ENCODE data around the gene ZNF595.

ZNF595 gene

GRCh38 chr4:125091-125771, 72.1 kb downstream of the ZNF595 start:
- H3K4me1 ChIP-seq (ENCODE audit: insufficient read depth, insufficient read length) = no peaks in the 10 kb centered on the region
- H3K4me3 ChIP-seq (ENCODE audit: insufficient read length, low read depth) = peak overlapping the region; percentile 98
- H3K27me3 ChIP-seq (ENCODE audit: insufficient read depth, insufficient read length) = no peaks in the 10 kb centered on the region
- peak overlapping the region; percentile 100 for H3K9ac ChIP-seq (ENCODE audit: insufficient read length, low read depth)
- peaks cover 9% of the 10 kb centered on the region; the same call in 1 of the 2 replicates for H3K9me3 ChIP-seq (ENCODE audit: insufficient read depth, low read length)
- DNase-seq (ENCODE audit: low read depth, low spot score) = no peak
- TF ChIP-seq ZNF274 (IDR thresholded peaks at IDR 0.05; ENCODE audit: low read depth, low read length) = no peak
- TF ChIP-seq SUZ12 (IDR thresholded peaks at IDR 0.05; ENCODE audit: extremely low read depth, insufficient read depth, insufficient read length) = no peak
- TF ChIP-seq YY1 (IDR thresholded peaks at IDR 0.05; ENCODE audit: insufficient read depth, insufficient read length) = no peak
- H3K36me3 ChIP-seq (ENCODE audit: insufficient read depth, insufficient read length, low read length) = peaks cover 19% of the 10 kb centered on the region

GRCh38 chr4:125833-126232, 72.7 kb downstream of the ZNF595 start:
- no peaks in the 10 kb centered on the region for H3K27me3 ChIP-seq (ENCODE audit: insufficient read depth, insufficient read length)
- DNase-seq (ENCODE audit: low read depth, low spot score) = no peak
- H3K9ac ChIP-seq (ENCODE audit: insufficient read length, low read depth) = peak overlapping the region; percentile 100
- H3K4me1 ChIP-seq (ENCODE audit: insufficient read depth, insufficient read length) = no peaks in the 10 kb centered on the region
- peak overlapping the region; percentile 98 for H3K4me3 ChIP-seq (ENCODE audit: insufficient read length, low read depth)
- H3K36me3 ChIP-seq (ENCODE audit: insufficient read depth, insufficient read length, low read length) = peaks cover 19% of the 10 kb centered on the region
- peaks cover 9% of the 10 kb centered on the region; the same call in 1 of the 2 replicates for H3K9me3 ChIP-seq (ENCODE audit: insufficient read depth, low read length)
- TF ChIP-seq YY1 (IDR thresholded peaks at IDR 0.05; ENCODE audit: insufficient read depth, insufficient read length) = no peak
- TF ChIP-seq ZNF274 (IDR thresholded peaks at IDR 0.05; ENCODE audit: low read depth, low read length) = no peak
- no peak for TF ChIP-seq SUZ12 (IDR thresholded peaks at IDR 0.05; ENCODE audit: extremely low read depth, insufficient read depth, insufficient read length)

GRCh38 chr4:132483-132882, 79.4 kb downstream of the ZNF595 start:
- Histone ChIP-seq H3K36me3 (ENCODE audit: insufficient read depth, insufficient read length, low read length) (peaks cover 42% of the 10 kb centered on the region), H3K4me1 (ENCODE audit: insufficient read depth, insufficient read length) (no peaks in the 10 kb centered on the region), H3K9ac (ENCODE audit: insufficient read length, low read depth) (no peak overlapping the region), H3K9me3 (ENCODE audit: insufficient read depth, low read length) (peaks cover 25% of the 10 kb centered on the region), H3K27me3 (ENCODE audit: insufficient read depth, insufficient read length) (no peaks in the 10 kb centered on the region), H3K4me3 (ENCODE audit: insufficient read length, low read depth) (no peak overlapping the region)
- DNase-seq (ENCODE audit: low read depth, low spot score) = no peak
- TF ChIP-seq SUZ12 (IDR thresholded peaks at IDR 0.05; ENCODE audit: extremely low read depth, insufficient read depth, insufficient read length) = no peak
- TF ChIP-seq YY1 (IDR thresholded peaks at IDR 0.05; ENCODE audit: insufficient read depth, insufficient read length) = no peak
- TF ChIP-seq ZNF274 (IDR thresholded peaks at IDR 0.05; ENCODE audit: low read depth, low read length) = no peak
